HepG2 (cell line): ENCODE data around the gene ENO2. TPM values are rescaled to one million over a fixed set of nuclear protein-coding genes. Genes with fewer than 3 reads are reported as not detected.
A peak's percentile ranks its signal among the peaks of the same experiment; 100 is the strongest.

Experiments used
- CEBPG ChIP-seq: IDR thresholded peaks from 2 replicates; pipeline ENCODE4 v1.6.1; 2016
- FOXA1 ChIP-seq, 2 experiments: fragments of 450-650 bp in 1 of 2; sonication (generic) in 1 of 2; formaldehyde crosslinking in 1 of 2; IDR thresholded peaks; 2 replicates each; pipeline versions ENCODE4 v1.4.0 to v1.6.1; 2016 to 2020; ENCODE audit warnings: missing genetic modification reagents in 1 of 2
- HDAC6 ChIP-seq: fragments of 200-600 bp; sonication (generic); IDR thresholded peaks from 2 replicates; pipeline ENCODE4 v1.7.0; 2017; ENCODE audit warnings: mild to moderate bottlenecking, antibody characterized with exemption, low read length, low read depth
- KDM2A ChIP-seq: sonication (generic); formaldehyde crosslinking; IDR thresholded peaks from 2 replicates; pipeline ENCODE4 v1.4.0; 2020; ENCODE audit warnings: low read depth, missing genetic modification reagents, borderline replicate concordance
- TEAD3 ChIP-seq: optimal IDR thresholded peaks from 2 replicates; pipeline ENCODE3; 2016; ENCODE audit warnings: borderline replicate concordance
- ZBTB1 ChIP-seq: sonication (generic); formaldehyde crosslinking; IDR thresholded peaks from 2 replicates; pipeline ENCODE4 v1.4.0; 2020; ENCODE audit warnings: missing genetic modification reagents, borderline replicate concordance
- ZMYM2 ChIP-seq: sonication (generic); formaldehyde crosslinking; IDR thresholded peaks from 2 replicates; pipeline ENCODE4 v1.8.0; 2022; ENCODE audit warnings: mild to moderate bottlenecking, missing genetic modification reagents
- ZNF44 ChIP-seq: sonication (generic); formaldehyde crosslinking; IDR thresholded peaks from 2 replicates; pipeline ENCODE4 v1.5.1; 2020; ENCODE audit warnings: mild to moderate bottlenecking, missing genetic modification reagents
- ZNF496 ChIP-seq: sonication (generic); formaldehyde crosslinking; IDR thresholded peaks from 2 replicates; pipeline ENCODE4 v1.8.1; 2023; ENCODE audit warnings: mild to moderate bottlenecking, moderate library complexity, missing genetic modification reagents; ENCODE audit not compliant: insufficient replicate concordance
- ZNF850 ChIP-seq: sonication (generic); formaldehyde crosslinking; conservative IDR thresholded peaks from 2 replicates; pipeline ENCODE4 v1.9.0; 2021; ENCODE audit warnings: mild to moderate bottlenecking, missing genetic modification reagents
- polyA plus RNA-seq, 8 experiments: library from polyadenylated mRNA; depleted of rRNA in 3 of 8; stranded (reverse) in 7 of 8; unstranded in 1 of 8; fragments of >200 nt; fragmentation: Illumina TruSeq in 4 of 8; extraction: Trizol in 4 of 8; gene quantifications; 2 replicates each; pipeline versions ENCODE4 v1.2.1 to v1.2.3, GENCODE V29; 2011 to 2016; ENCODE audit warnings: low read depth in 4 of 8, missing spikeins in 1 of 8, mixed read lengths in 1 of 8; ENCODE audit not compliant: insufficient read depth in 1 of 8
- total RNA-seq, 5 experiments: library from RNA; depleted of rRNA; stranded (reverse); fragments of >200 nt; fragmentation: Illumina TruSeq; extraction: Trizol; gene quantifications; 2 replicates each; pipeline ENCODE4 v1.2.3, GENCODE V29; 2016; ENCODE audit warnings: low read depth in 1 of 5
- TF ChIP-seq, protein P1 (sequence below): sonication (generic); formaldehyde crosslinking; IDR thresholded peaks from 2 replicates; pipeline ENCODE4 v1.4.0; 2020; ENCODE audit warnings: missing genetic modification reagents
- TF ChIP-seq, protein P2 (sequence below), 2 experiments: sonication (generic) in 1 of 2; formaldehyde crosslinking in 1 of 2; IDR thresholded peaks; 2 replicates each; pipeline versions ENCODE4 v1.5.1 to v1.6.1; 2011 to 2020; ENCODE audit warnings: borderline replicate concordance in 1 of 2, low read depth in 1 of 2, low read length in 1 of 2, mild to moderate bottlenecking in 1 of 2, missing genetic modification reagents in 1 of 2, moderate library complexity in 1 of 2
- TF ChIP-seq, protein P3 (sequence below): sonication (generic); formaldehyde crosslinking; IDR thresholded peaks from 2 replicates; pipeline ENCODE4 v1.5.0; 2020; ENCODE audit warnings: mild to moderate bottlenecking, missing genetic modification reagents
- TF ChIP-seq, protein P4 (sequence below): sonication (generic); formaldehyde crosslinking; IDR thresholded peaks from 2 replicates; pipeline ENCODE4 v1.8.1; 2023; ENCODE audit warnings: missing genetic modification reagents, mild to moderate bottlenecking, borderline replicate concordance
- TF ChIP-seq, protein P5 (sequence below): sonication (generic); formaldehyde crosslinking; IDR thresholded peaks from 2 replicates; pipeline ENCODE4 v1.4.0; 2020; ENCODE audit warnings: mild to moderate bottlenecking, missing genetic modification reagents
- TF ChIP-seq, protein P6 (sequence below): sonication (generic); formaldehyde crosslinking; IDR thresholded peaks from 2 replicates; pipeline ENCODE4 v1.5.1; 2020; ENCODE audit warnings: mild to moderate bottlenecking, missing genetic modification reagents, moderate library complexity

The ENO2 gene
- total and polyA plus RNA-seq, 2 of the 13 experiments (the other 11 are each of a cell fraction or from before 2014, with no cell fraction given), result 19.3 to 136 TPM

DNA sequence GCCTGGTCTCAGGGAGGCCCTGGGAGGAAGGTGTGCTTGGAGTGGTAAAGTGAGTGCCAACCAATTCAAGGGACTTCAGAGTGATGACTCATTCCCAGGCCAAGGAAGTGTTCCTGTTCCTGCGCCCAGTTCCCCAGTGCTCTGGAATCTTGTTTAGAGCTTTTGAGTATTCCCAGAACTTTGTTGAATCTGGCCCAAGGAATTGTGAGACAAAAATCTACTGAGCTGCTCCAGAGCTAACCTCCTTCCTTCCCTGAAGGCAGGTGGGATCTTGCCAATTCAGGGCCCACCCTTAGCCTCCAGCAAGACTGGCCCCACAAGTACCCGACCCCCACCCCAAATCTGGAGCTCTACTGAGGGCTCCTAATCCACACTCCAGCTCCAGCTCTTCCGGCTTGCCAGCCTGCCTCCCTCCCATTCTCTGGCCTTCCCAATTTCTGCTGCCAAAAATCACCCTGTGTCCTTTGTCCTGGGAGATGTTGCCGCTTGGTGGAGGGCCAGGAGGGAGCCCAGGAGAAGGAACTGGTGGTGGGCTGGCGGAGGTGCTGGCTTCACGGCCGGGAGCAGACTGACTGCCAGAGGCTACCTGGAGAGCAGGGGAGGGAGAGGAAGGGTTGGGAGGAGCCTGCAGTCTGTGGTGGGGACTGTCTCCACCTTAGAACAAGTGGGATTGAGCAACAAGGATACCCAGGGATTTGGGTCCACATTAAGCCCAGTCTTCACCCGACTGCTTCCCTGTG, 11.3 kb downstream of the ENO2 start (continued):
- TF ChIP-seq, protein P1, sequence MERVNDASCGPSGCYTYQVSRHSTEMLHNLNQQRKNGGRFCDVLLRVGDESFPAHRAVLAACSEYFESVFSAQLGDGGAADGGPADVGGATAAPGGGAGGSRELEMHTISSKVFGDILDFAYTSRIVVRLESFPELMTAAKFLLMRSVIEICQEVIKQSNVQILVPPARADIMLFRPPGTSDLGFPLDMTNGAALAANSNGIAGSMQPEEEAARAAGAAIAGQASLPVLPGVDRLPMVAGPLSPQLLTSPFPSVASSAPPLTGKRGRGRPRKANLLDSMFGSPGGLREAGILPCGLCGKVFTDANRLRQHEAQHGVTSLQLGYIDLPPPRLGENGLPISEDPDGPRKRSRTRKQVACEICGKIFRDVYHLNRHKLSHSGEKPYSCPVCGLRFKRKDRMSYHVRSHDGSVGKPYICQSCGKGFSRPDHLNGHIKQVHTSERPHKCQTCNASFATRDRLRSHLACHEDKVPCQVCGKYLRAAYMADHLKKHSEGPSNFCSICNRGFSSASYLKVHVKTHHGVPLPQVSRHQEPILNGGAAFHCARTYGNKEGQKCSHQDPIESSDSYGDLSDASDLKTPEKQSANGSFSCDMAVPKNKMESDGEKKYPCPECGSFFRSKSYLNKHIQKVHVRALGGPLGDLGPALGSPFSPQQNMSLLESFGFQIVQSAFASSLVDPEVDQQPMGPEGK (CRISPR knock-in tag), result peak; percentile 28; the same call in 1 of the 2 replicates
- no peak for TF ChIP-seq ZNF44
- no peak for TF ChIP-seq ZNF850 (CRISPR knock-in tag)
- TF ChIP-seq, protein P2, sequence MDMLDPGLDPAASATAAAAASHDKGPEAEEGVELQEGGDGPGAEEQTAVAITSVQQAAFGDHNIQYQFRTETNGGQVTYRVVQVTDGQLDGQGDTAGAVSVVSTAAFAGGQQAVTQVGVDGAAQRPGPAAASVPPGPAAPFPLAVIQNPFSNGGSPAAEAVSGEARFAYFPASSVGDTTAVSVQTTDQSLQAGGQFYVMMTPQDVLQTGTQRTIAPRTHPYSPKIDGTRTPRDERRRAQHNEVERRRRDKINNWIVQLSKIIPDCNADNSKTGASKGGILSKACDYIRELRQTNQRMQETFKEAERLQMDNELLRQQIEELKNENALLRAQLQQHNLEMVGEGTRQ (IDR thresholded peaks at IDR 0.05; ENCODE audit: low read depth, low read length), result no peak
- TF ChIP-seq, protein P2 (CRISPR knock-in tag; IDR thresholded peaks at IDR 0.05; ENCODE audit: borderline replicate concordance), result no peak
- no peak for TF ChIP-seq HDAC6
- peak; percentile 58 for TF ChIP-seq CEBPG
- no peak for TF ChIP-seq FOXA1 (IDR thresholded peaks at IDR 0.05)
- no peak for TF ChIP-seq FOXA1 (CRISPR knock-in tag; IDR thresholded peaks at IDR 0.05)
- TF ChIP-seq, protein P3, sequence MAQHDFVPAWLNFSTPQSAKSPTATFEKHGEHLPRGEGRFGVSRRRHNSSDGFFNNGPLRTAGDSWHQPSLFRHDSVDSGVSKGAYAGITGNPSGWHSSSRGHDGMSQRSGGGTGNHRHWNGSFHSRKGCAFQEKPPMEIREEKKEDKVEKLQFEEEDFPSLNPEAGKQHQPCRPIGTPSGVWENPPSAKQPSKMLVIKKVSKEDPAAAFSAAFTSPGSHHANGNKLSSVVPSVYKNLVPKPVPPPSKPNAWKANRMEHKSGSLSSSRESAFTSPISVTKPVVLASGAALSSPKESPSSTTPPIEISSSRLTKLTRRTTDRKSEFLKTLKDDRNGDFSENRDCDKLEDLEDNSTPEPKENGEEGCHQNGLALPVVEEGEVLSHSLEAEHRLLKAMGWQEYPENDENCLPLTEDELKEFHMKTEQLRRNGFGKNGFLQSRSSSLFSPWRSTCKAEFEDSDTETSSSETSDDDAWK (CRISPR knock-in tag), result no peak
- no peak for TF ChIP-seq ZNF496 (CRISPR knock-in tag)
- no peak for TF ChIP-seq ZMYM2 (CRISPR knock-in tag)
- TF ChIP-seq ZBTB1, result no peak
- TF ChIP-seq, protein P4, sequence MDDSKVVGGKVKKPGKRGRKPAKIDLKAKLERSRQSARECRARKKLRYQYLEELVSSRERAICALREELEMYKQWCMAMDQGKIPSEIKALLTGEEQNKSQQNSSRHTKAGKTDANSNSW (CRISPR knock-in tag), result no peak
- TF ChIP-seq KDM2A (CRISPR knock-in tag), result no peak
- TF ChIP-seq, protein P5, sequence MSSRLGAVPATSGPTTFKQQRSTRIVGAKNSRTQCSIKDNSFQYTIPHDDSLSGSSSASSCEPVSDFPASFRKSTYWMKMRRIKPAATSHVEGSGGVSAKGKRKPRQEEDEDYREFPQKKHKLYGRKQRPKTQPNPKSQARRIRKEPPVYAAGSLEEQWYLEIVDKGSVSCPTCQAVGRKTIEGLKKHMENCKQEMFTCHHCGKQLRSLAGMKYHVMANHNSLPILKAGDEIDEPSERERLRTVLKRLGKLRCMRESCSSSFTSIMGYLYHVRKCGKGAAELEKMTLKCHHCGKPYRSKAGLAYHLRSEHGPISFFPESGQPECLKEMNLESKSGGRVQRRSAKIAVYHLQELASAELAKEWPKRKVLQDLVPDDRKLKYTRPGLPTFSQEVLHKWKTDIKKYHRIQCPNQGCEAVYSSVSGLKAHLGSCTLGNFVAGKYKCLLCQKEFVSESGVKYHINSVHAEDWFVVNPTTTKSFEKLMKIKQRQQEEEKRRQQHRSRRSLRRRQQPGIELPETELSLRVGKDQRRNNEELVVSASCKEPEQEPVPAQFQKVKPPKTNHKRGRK (CRISPR knock-in tag), result no peak
- TF ChIP-seq TEAD3, result peak; percentile 15
- TF ChIP-seq, protein P6, sequence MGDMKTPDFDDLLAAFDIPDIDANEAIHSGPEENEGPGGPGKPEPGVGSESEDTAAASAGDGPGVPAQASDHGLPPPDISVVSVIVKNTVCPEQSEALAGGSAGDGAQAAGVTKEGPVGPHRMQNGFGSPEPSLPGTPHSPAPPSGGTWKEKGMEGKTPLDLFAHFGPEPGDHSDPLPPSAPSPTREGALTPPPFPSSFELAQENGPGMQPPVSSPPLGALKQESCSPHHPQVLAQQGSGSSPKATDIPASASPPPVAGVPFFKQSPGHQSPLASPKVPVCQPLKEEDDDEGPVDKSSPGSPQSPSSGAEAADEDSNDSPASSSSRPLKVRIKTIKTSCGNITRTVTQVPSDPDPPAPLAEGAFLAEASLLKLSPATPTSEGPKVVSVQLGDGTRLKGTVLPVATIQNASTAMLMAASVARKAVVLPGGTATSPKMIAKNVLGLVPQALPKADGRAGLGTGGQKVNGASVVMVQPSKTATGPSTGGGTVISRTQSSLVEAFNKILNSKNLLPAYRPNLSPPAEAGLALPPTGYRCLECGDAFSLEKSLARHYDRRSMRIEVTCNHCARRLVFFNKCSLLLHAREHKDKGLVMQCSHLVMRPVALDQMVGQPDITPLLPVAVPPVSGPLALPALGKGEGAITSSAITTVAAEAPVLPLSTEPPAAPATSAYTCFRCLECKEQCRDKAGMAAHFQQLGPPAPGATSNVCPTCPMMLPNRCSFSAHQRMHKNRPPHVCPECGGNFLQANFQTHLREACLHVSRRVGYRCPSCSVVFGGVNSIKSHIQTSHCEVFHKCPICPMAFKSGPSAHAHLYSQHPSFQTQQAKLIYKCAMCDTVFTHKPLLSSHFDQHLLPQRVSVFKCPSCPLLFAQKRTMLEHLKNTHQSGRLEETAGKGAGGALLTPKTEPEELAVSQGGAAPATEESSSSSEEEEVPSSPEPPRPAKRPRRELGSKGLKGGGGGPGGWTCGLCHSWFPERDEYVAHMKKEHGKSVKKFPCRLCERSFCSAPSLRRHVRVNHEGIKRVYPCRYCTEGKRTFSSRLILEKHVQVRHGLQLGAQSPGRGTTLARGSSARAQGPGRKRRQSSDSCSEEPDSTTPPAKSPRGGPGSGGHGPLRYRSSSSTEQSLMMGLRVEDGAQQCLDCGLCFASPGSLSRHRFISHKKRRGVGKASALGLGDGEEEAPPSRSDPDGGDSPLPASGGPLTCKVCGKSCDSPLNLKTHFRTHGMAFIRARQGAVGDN (CRISPR knock-in tag), result peak; percentile 47
